IMR-90 (cell line): ENCODE measurements around the gene ADAM23. TPM values are rescaled to one million over a fixed set of nuclear protein-coding genes. Genes with fewer than 3 reads are reported as not detected.

Source experiments
- ATAC-seq: fragments of 200-7000 bp; cut with Tn5 transposase; 2 replicates; pipeline ENCODE4 v1.9.1; 2020; ENCODE audit warnings: low read depth, mild to moderate bottlenecking, moderate library complexity
- BruUV-seq: library from RNA; stranded (reverse); fragments of 400-500 nt; replicated peaks from 2 replicates; lab custom pipeline; 2021; lab: Mats Ljungman, UMichigan
- CTCF ChIA-PET: fragments of 300-600 bp; formaldehyde crosslinking; extraction: SDS; loops from one replicate; lab custom pipeline; 2021; ENCODE audit warnings: antibody characterized with exemption; lab: Yijun Ruan, JAX
- POLR2A ChIA-PET: fragments of 300-600 bp; sonication (Branson Sonifier 250); formaldehyde crosslinking; loops from one replicate; lab custom pipeline; 2022; ENCODE audit warnings: antibody characterized with exemption; ENCODE audit not compliant: unreplicated experiment; lab: Charles Lee
- DNase-seq: peaks from one replicate; pipeline ENCODE4 v3.0.0; 2013
- H2AFZ ChIP-seq: replicated peaks from 2 replicates; pipeline ENCODE3; 2013; ENCODE audit warnings: low read length, mild to moderate bottlenecking; ENCODE audit not compliant: poor library complexity
- H2AK5ac ChIP-seq: 2 replicates; pipeline ENCODE4 v1.6.1; 2013; ENCODE audit warnings: low read depth, low read length, inconsistent platforms
- H2AK9ac ChIP-seq: replicated peaks from 2 replicates; pipeline ENCODE3; 2013; ENCODE audit warnings: mild to moderate bottlenecking, low read depth, low read length, moderate library complexity; ENCODE audit not compliant: poor library complexity
- H2BK120ac ChIP-seq: 2 replicates; pipeline ENCODE4 v1.6.1; 2013; ENCODE audit warnings: low read depth, low read length, inconsistent platforms
- H2BK15ac ChIP-seq: 3 replicates; pipeline ENCODE4 v1.6.1; 2013; ENCODE audit warnings: low read depth, low read length, inconsistent platforms
- H2BK20ac ChIP-seq: 2 replicates; pipeline ENCODE4 v1.6.1; 2013; ENCODE audit warnings: low read depth, mild to moderate bottlenecking, inconsistent platforms, low read length, moderate library complexity
- H2BK5ac ChIP-seq: 2 replicates; pipeline ENCODE4 v1.6.1; 2013; ENCODE audit warnings: mild to moderate bottlenecking, low read depth, low read length, inconsistent platforms; ENCODE audit not compliant: poor library complexity, severe bottlenecking
- H3K14ac ChIP-seq: replicated peaks from 2 replicates; pipeline ENCODE4 v1.6.1; 2013; ENCODE audit warnings: low read depth, low read length, inconsistent platforms
- H3K18ac ChIP-seq: 2 replicates; pipeline ENCODE4 v1.6.1; 2013; ENCODE audit warnings: low read depth, low read length, control low read depth
- H3K23ac ChIP-seq: 2 replicates; pipeline ENCODE4 v1.6.1; 2013; ENCODE audit warnings: low read depth, low read length, inconsistent platforms
- H3K27ac ChIP-seq: 2 replicates; pipeline ENCODE4 v1.5.1; 2013; ENCODE audit warnings: mild to moderate bottlenecking, control low read depth, low read length; ENCODE audit not compliant: insufficient read depth
- H3K27me3 ChIP-seq: 2 replicates; pipeline ENCODE4 v1.6.1; 2013; ENCODE audit warnings: low read length; ENCODE audit not compliant: control insufficient read depth, insufficient read depth
- H3K36me3 ChIP-seq: 2 replicates; pipeline ENCODE4 v1.6.1; 2013; ENCODE audit warnings: low read length, mixed read lengths; ENCODE audit not compliant: control insufficient read depth, insufficient read depth
- H3K4ac ChIP-seq: 2 replicates; pipeline ENCODE4 v1.6.1; 2013; ENCODE audit warnings: low read depth, low read length, inconsistent platforms
- H3K4me1 ChIP-seq: 2 replicates; pipeline ENCODE4 v1.6.1; 2013; ENCODE audit warnings: low read length, mixed read lengths; ENCODE audit not compliant: control insufficient read depth, insufficient read depth
- H3K4me2 ChIP-seq: 2 replicates; pipeline ENCODE4 v1.6.1; 2013; ENCODE audit warnings: low read depth, mild to moderate bottlenecking, control low read depth, low read length, moderate library complexity
- H3K4me3 ChIP-seq: 2 replicates; pipeline ENCODE4 v1.5.1; 2013; ENCODE audit warnings: low read depth, mild to moderate bottlenecking, control low read depth, low read length, moderate library complexity; ENCODE audit not compliant: insufficient read depth
- H3K56ac ChIP-seq: 2 replicates; pipeline ENCODE4 v1.6.1; 2013; ENCODE audit warnings: low read length, inconsistent platforms; ENCODE audit not compliant: insufficient read depth; ENCODE audit errors: extremely low read depth
- H3K79me1 ChIP-seq, 2 experiments: 2 replicates each; pipeline ENCODE4 v1.6.1; 2013; ENCODE audit warnings: low read length in 2 of 2, inconsistent platforms in 1 of 2, low read depth in 1 of 2
- H3K9ac ChIP-seq: 2 replicates; pipeline ENCODE4 v1.6.1; 2013; ENCODE audit warnings: low read depth, low read length, control low read depth
- H3K9me1 ChIP-seq: 2 replicates; pipeline ENCODE4 v1.6.1; 2013; ENCODE audit warnings: low read length, inconsistent platforms; ENCODE audit not compliant: insufficient read depth
- H3K9me3 ChIP-seq: 2 replicates; pipeline ENCODE4 v1.6.1; 2013; ENCODE audit warnings: low read length; ENCODE audit not compliant: control insufficient read depth, insufficient read depth
- H4K20me1 ChIP-seq: 2 replicates; pipeline ENCODE4 v1.6.1; 2013; ENCODE audit warnings: low read length, inconsistent platforms; ENCODE audit not compliant: insufficient read depth
- H4K5ac ChIP-seq: 2 replicates; pipeline ENCODE4 v1.6.1; 2013; ENCODE audit warnings: mild to moderate bottlenecking, low read depth, low read length, control low read depth
- H4K8ac ChIP-seq, 2 experiments: 2 replicates each; pipeline ENCODE4 v1.6.1; 2013; ENCODE audit warnings: low read depth in 2 of 2, low read length in 2 of 2, control low read depth in 1 of 2, inconsistent platforms in 1 of 2
- H4K91ac ChIP-seq: 2 replicates; pipeline ENCODE4 v1.6.1; 2013; ENCODE audit warnings: low read depth, low read length, inconsistent platforms; ENCODE audit not compliant: insufficient read depth
- CHD1 ChIP-seq: IDR thresholded peaks from 2 replicates; pipeline ENCODE4 v1.6.1; 2012; ENCODE audit warnings: low read depth, low read length, improper control_type of control experiment
- CTCF ChIP-seq: conservative IDR thresholded peaks from 2 replicates; pipeline ENCODE4 v1.5.1; 2012; ENCODE audit warnings: mild to moderate bottlenecking, low read depth, low read length, improper control_type of control experiment
- ELK1 ChIP-seq: fragments of 150-350 bp; IDR thresholded peaks from 2 replicates; pipeline ENCODE4 v1.6.1; 2016; ENCODE audit warnings: low read depth, mild to moderate bottlenecking, low read length, moderate library complexity, borderline replicate concordance
- FOS ChIP-seq: fragments of 150-350 bp; IDR thresholded peaks from 2 replicates; pipeline ENCODE4 v1.6.1; 2016; ENCODE audit warnings: low read depth, low read length
- MAFK ChIP-seq: IDR thresholded peaks from 2 replicates; pipeline ENCODE4 v1.6.1; 2012; ENCODE audit warnings: low read depth, low read length, improper control_type of control experiment
- MXI1 ChIP-seq: IDR thresholded peaks from 2 replicates; pipeline ENCODE4 v1.6.1; 2012; ENCODE audit warnings: low read depth, mild to moderate bottlenecking, low read length, moderate library complexity, borderline replicate concordance
- NFE2L2 ChIP-seq: fragments of 150-350 bp; IDR thresholded peaks from 2 replicates; pipeline ENCODE4 v1.6.1; 2016; ENCODE audit warnings: low read depth, mild to moderate bottlenecking, low read length
- RAD21 ChIP-seq: IDR thresholded peaks from 2 replicates; pipeline ENCODE4 v1.6.1; 2012; ENCODE audit warnings: low read length, improper control_type of control experiment
- RCOR1 ChIP-seq: IDR thresholded peaks from 2 replicates; pipeline ENCODE4 v1.6.1; 2012; ENCODE audit warnings: mild to moderate bottlenecking, low read length, improper control_type of control experiment; ENCODE audit not compliant: insufficient replicate concordance
- dilution Hi-C: fragments of 300-500 bp; cut with HindIII; formaldehyde crosslinking; loops from one replicate; pipeline ENCODE4 v1.14.3; 2018; ENCODE audit warnings: low sequenced_read_pairs; ENCODE audit not compliant: unreplicated experiment
- in situ Hi-C: fragments of 300-500 bp; cut with MboI; formaldehyde crosslinking; loops from 3 replicates; pipeline ENCODE4 v1.14.3; 2019; ENCODE audit warnings: low sequenced_read_pairs, inconsistent platforms, mixed read lengths
- intact Hi-C: fragments of 100-400 bp; cut with micrococcal nuclease; formaldehyde crosslinking; loops from 2 replicates; pipeline ENCODE4 v1.10.0; 2022
- polyA plus RNA-seq, 3 experiments: library from polyadenylated mRNA; depleted of rRNA; stranded (reverse); fragments of >200 nt; gene quantifications; 2 replicates each; pipeline ENCODE4 v1.2.3, GENCODE V29; 2012; ENCODE audit warnings: low replicate concordance in 1 of 3
- total RNA-seq: library from RNA; depleted of rRNA; stranded (reverse); fragments of >200 nt; gene quantifications from 2 replicates; pipeline ENCODE4 v1.2.3, GENCODE V29; 2012
- TF ChIP-seq, protein P1 (sequence below): fragments of 150-350 bp; IDR thresholded peaks from 2 replicates; pipeline ENCODE4 v1.6.1; 2017; ENCODE audit warnings: mild to moderate bottlenecking, antibody characterized with exemption, low read length, low read depth

ADAM23 gene
- total and polyA plus RNA-seq, 2 of the 4 experiments (the other 2 are of a cell fraction), result 2.9 to 10.3 TPM

DNA sequence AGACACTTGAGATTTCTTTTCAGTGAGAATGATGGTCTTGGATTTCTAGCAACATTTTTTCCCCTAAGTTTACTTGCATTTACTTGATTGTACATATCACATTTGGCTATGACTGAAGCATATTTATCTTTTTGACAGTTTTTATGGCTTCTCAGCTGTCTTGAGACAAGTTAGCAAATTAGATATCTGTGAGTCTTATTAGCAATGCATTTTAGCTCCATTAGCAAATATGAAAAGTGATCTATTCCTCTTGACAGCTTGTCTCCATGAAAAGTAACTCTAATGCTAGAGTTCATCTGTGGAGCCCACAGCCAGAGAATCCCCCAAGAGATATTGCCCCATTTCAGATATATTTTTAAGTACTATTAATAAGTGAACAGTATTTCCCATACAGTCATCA, 126.9 kb downstream of the ADAM23 start:
- no peak overlapping the region for H2BK120ac ChIP-seq
- no TSS peak for BruUV-seq

More for the DNA sequence above, 126.9 kb downstream of the ADAM23 start:
- H3K23ac ChIP-seq, result no peak overlapping the region
- H4K20me1 ChIP-seq, result no peaks in the 10 kb centered on the region
- peaks cover 3% of the 10 kb centered on the region; the same call in 1 of the 2 replicates for H3K36me3 ChIP-seq
- intact Hi-C loops (no loop called here), in situ Hi-C loops (no loop called here), dilution Hi-C loops (no loop called here)
- no peaks in the 10 kb centered on the region for H3K79me1 ChIP-seq
- no peaks in the 10 kb centered on the region for H3K4me1 ChIP-seq
- no peak overlapping the region for H2AK9ac ChIP-seq
- no peaks in the 10 kb centered on the region for H3K9me3 ChIP-seq
- no peak overlapping the region for H3K27ac ChIP-seq
- H3K9ac ChIP-seq, result no peak overlapping the region
- H4K5ac ChIP-seq, result no peak overlapping the region
- H2AFZ ChIP-seq, result no peak overlapping the region
- H2AK5ac ChIP-seq, result no peak overlapping the region
- CTCF ChIA-PET, result no interaction called here
- H2BK5ac ChIP-seq, result no peak overlapping the region
- H3K4me3 ChIP-seq, result no peak overlapping the region
- no peak overlapping the region for H3K14ac ChIP-seq
- H3K18ac ChIP-seq, result no peak overlapping the region
- no peak overlapping the region for H4K8ac ChIP-seq
- H2BK20ac ChIP-seq, result no peak overlapping the region
- no peak overlapping the region for H3K56ac ChIP-seq
- DNase-seq, result no peak
- TF ChIP-seq MAFK, result no peak
- TF ChIP-seq CHD1, result no peak
- no peak for TF ChIP-seq RCOR1
- no peak for TF ChIP-seq FOS
- TF ChIP-seq CTCF, result no peak
- TF ChIP-seq, protein P1, sequence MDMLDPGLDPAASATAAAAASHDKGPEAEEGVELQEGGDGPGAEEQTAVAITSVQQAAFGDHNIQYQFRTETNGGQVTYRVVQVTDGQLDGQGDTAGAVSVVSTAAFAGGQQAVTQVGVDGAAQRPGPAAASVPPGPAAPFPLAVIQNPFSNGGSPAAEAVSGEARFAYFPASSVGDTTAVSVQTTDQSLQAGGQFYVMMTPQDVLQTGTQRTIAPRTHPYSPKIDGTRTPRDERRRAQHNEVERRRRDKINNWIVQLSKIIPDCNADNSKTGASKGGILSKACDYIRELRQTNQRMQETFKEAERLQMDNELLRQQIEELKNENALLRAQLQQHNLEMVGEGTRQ, result no peak
- TF ChIP-seq NFE2L2, result no peak
- no peak for TF ChIP-seq ELK1
- no peak for TF ChIP-seq MXI1
- no peak for TF ChIP-seq RAD21
- no peak overlapping the region for H3K4ac ChIP-seq
- POLR2A ChIA-PET, result no interaction called here
- H4K91ac ChIP-seq, result no peak overlapping the region
- H3K9me1 ChIP-seq, result no peaks in the 10 kb centered on the region
- H3K4me2 ChIP-seq, result no peak overlapping the region
- ATAC-seq, result no peak
- H3K27me3 ChIP-seq, result no peaks in the 10 kb centered on the region
- H2BK15ac ChIP-seq, result no peak overlapping the region
